Activated T-helper 9 cell treated with anti-CD3 and anti-CD28 coated beads, Interleukin-2, amount 50 U/mL, for 16 hours (primary cell): Measurements from ENCODE around the gene ZYX.
"Not testable (repeated sequence)": the region's sequence is repeated elsewhere in the genome, so short reads cannot be mapped to it uniquely, and the experiment has no call there.

ENCODE experiments used
- DNase-seq: peaks from one replicate; pipeline ENCODE4 v3.0.0-alpha.2; 2020; ENCODE audit warnings: low read depth

ZYX gene

DNA sequence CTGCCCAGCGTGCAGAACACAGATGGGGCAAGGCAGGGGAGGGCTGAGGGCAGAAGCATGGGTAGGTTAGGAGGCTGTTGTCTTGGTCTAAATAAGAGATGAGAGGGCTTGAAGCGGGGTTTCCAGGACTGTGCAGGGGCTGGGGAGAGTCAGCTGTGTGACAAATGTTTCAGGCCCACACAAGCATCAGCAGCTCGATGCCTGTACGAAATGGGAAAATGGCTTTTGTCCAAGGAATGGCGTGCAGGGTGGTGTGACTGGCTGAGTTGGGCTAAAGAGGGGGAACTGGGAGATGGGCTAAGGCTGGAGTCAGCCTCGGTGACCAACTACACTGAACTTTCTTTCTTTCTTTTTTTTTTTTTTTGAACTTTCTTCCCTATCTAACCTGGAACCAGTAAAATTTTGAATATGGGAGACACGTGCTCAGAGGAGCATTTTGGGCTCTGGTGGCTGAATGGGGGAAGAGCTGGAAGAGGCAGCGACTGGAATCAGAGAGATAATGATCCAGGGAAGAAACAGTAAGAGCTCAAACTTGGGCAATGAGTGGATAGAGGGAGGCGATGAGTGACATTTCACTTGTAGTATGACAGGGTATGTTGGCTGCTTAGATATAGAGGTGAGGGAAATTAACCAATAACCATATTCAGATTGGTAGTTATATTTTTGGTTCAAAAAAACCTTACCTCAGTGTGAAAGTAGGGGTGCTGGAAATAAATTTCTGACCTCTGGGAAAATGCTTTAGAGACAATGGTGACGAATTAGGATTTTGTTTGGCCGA lies 37.7 kb downstream of the ZYX start:
- no peak for DNase-seq

DNA sequence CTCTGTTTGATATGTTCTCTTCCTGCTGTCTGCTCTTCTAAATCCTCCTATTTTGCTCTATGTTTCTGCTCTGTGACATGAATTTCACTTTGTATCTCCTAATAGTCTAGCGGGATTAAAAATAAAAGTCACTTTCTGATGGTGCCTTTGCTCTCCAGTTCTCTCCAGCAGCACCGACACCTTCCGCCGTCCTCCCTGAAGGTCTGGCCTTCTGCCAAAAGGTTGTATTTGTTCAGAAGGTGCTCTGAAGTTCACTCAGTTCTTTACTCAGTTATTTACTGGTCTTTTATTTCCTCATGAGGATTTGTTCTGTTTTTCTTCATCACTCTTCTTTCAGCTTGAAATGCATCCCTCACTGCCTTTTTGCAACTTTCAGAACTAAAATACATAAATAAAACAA lies 38.7 kb downstream of the ZYX start:
- no peak for DNase-seq

DNA sequence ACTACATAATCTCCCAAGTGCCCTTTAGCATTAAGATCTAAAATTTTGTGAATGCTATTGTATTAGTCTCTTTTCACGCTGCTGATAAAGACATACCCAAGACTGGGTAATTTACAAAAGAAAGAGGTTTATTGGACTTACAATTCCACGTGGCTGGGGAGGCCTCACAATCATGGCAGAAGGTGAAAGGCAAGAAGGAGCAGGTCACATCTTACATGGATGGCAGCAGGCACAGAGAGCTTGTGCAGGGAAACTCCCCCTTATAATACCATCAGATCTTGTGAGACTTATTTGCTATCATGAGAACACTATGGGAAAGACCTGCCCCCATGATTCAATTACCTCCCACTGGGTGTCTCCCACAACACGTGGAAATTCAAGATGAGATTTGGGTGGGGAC lies 39.5 kb downstream of the ZYX start:
- DNase-seq: not testable (repeated sequence)

DNA sequence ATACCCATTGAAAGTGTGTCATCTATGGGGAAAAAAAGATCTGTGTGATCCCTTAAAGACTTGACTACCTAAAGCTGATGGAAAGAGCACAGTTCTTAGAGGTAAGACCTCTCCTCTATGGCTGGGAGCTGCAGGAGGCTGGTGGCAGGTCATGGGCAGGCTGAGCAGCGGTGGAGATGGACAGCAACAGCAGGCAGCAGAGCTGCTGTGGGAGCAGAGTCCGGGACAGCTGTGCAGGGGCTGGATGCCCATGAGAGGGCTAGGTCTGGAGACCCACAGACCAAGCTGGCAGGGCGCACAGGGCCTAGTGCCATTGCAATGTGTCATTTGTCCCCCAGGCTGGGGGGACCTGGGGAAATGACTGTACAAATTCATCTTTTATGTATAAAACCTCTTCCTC lies 40.9 kb downstream of the ZYX start:
- DNase-seq: no peak

DNA sequence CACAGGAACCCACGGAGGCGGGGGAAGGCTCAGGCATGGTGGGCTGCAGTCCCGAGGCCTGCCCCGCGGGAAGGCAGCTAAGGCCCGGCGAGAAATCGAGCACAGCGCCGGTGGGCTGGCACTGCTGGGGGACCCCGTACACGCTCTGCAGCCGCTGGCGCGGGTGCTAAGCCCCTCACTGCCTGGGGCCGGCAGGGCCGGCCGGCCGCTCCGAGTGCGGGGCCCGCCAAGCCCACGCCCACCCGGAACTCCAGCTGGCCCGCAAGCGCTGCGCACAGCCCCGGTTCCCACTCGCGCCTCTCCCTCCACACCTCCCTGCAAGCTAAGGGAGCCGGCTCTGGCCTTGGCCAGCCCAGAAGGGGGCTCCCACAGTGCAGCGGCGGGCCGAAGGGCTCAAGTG lies 43.3 kb downstream of the ZYX start:
- DNase-seq: not testable (repeated sequence)

DNA sequence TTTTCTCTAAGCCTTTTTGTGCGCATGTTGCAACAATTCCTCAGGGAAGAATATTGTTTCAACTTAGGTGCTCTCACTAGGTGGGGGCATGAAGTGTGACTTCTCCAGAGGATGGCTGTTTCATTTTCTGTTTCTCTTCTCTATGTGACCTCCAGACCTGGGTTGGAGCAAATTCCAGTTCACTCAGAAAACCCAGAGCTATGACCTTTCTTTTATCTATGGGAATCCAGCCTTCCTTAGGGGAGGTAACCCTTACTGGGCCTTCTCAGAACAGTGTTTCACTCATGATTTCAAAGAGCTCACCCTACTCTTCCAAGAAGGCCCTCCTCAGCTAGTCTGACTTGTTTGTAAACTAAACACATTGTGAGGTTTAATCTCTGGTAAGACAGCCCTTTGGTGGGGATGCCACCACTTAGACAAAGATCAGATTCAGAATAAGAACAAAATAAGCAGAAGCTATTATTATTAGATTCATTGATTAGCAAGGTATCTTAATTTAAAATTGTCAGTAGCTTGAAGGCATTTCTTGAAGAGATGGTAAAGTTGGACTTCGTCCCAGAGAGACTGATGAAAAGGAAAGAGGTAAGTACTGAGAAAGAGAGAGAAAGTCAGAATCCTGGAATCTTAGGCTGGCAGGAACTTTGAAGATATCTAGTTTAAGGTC lies 45.5 kb downstream of the ZYX start:
- no peak for DNase-seq

DNA sequence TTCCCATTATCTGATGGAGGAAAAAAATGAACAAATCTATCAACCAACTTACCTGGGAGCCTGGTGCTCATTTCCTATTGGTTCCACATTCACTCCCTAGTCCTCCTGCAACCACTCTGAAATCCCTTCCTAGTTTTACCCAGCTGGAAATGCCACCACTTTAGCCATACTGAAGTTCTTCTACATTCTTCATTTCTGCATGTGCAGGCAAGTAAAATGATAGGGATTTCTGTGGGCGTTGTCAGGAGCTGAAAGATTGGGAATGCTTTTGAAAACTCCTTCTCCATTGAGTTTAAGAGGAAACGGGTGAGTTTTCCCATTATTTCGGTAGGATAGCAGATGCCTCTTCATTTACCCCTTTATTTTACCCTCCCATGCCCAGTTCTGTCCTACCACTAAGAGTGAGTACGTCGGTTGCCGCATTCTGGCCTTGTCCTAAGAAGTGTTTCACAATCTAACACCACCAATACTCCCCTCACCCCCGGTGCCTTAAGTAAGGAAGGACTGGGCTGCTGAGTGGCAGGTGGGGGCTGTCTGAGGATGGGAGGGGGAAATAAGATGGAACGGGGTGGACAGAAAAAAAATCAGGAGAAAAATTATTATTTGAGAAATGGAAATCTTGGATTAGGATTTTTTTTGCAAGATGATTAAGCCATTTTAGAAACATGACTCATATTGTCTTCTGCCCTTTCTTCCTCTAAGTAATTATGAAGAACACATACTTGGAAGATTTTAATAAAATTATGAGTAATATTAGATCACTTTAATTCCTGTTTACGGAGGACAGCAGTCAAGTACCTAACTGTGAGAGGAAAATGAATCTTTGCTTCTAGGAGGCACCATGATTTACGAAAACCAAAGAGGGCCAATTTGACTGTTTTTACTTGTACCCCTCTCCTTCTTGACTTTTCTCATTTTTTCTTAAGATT lies 48.9 kb downstream of the ZYX start:
- DNase-seq: no peak

DNA sequence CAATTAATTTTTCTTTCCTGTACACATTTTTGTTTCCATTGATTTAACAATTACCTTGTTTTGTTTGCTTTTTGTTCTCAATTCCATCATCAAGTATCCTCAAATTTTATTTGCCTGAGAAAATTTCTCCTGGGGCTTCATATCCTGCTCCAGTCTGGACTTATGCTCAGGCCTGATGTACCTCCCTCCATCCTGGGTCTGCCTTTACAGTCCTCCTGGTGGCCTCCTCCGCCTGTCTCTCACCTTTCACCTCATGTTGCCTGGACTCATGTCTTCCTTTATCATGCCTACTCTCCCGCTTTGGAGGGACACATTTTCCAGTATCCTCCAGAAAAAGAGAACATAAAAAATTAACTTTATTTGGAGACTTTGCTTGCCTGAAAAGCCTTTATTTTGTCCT lies 50.0 kb downstream of the ZYX start:
- DNase-seq: no peak

DNA sequence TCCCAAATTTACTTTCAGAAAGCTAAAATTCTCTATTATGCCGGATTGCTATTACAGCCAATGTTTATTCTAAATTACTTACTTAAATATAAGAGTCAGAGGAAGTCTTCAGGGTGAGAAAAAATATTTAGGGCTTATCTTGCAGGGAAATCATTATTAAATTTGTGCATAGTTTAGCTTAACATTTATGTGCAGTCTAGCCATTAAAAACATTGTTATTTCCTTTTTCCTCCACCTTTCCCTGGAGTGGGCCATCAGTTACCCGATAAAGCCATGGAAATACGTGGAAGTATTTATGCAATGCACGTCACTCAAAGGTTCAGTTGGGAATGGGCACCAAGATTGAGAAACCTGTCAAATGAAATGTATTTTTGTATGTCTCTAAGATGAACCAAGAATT lies 52.6 kb downstream of the ZYX start:
- no peak for DNase-seq

DNA sequence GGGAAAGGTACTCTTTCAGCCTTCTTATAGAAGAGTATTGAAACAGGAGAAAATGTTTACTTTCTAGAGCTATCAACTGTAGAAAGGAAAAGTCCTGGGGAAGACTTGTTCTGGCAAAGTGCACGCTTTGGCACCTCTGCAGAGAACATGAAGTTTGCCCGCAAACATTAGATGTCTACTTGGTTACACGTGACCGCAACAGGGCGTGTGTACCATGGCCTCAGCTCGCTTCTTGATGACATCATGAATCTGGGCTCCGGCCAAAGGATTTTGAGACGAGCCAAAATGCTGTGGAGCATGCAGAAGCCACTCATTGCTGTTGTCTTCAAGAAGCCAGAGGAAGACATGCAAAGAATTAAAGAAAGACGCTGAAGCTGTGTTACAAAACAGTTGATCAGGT lies 53.5 kb downstream of the ZYX start:
- no peak for DNase-seq

DNA sequence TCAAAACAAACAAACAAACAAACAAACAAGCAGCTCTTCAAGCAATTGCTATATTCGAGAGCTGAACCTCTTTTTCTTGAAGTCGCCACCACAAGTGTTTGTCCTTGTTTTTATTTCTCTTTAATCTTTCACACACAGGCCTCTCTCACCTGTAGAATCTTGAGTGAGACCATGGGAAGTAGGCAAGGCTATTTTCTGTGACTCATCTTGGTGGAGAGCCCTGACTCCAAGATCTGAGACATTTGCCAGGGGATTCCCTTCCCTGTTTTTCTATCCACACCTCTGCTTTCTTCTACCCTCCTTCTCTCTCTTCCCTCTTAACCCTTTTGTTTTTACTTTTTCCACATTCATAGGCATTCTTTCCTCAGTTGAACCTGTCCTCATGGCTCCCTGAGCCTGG lies 54.1 kb downstream of the ZYX start:
- no peak for DNase-seq

DNA sequence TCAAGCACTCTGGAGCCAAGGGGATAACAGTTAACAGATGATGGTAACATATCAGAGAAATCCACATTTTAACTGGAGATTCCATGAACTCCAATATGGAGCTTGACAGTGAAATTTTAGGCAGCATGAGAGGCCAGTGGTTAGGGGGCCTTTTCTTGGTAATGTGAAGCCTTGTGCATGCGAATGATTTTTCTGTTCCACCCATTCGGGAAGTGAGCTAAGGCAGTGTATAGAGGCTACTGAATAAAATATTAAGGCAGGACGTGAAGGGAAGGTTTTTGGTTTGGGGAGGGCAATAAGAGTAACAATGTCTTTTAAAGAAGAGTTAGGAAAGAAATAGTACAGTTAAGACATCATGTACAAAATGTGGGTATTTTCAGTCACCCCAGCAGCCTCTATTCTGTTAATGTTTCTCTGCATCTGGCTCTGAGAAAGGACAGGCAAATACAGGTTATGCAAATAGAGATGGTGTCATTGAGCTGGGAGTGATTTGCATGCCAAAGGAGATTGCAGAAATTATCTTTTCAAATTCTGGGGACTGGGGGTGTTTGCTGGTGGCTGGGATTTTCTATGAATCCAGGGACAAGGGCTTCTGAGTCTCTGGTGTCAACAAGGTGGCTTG lies 55.3 kb downstream of the ZYX start:
- no peak for DNase-seq

DNA sequence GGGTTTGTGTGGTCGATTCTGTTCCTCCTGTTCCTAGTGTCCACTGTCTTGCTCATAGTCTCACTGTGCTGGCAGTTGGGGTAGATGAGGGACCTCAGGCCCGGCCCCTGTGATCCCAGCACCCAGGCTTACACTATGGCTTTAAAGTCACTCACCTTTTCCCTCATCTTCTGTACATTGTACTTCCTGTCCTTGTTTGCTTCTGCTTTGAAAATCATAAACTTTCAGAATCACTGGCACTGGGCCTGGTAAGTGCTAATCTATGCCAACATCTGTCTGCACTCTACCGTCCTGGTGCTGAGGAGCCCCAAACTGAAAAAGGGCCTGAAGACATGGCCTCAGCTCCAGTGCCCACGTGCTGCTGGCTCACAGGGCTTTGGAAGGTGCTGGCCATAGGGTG lies 56.4 kb downstream of the ZYX start:
- DNase-seq: no peak

DNA sequence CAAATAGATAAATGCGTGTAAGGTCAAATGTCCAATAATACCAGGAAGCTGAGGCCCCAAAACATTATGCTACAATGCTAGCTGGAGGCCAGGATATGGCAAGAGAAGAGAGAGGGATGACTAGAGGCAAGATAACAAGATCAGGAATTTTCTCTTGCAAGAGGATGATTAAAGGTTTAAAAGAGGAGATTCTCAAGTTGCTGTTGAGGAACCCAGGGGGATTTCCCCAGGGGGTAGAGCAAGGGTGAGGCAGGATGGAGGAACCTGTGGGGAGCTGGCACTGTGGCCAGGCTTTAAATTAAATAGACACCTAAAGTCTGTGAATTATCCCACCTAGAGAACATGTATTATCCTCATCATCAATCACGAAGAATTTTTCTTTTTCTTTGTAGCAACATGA lies 58.7 kb downstream of the ZYX start:
- no peak for DNase-seq
